Measurements from ENCODE around the gene TBC1D1. TPM values are rescaled to one million over a fixed set of nuclear protein-coding genes. Genes with fewer than 3 reads are reported as not detected.

TBC1D1 gene
- total RNA-seq, 1 experiment from 2014 or later, result 97.1 TPM

- DNase-seq (ENCODE audit: low read depth in 1 of 2, low spot score in 2 of 2), result no peak
- Histone ChIP-seq H3K4me1 (replicated peaks) (peaks cover 26% of the 10 kb centered on the region), H3K9me3 (replicated peaks) (no peaks in the 10 kb centered on the region), H3K36me3 (no peaks in the 10 kb centered on the region), H3K27me3 (replicated peaks) (no peaks in the 10 kb centered on the region), H3K4me3 (no peak overlapping the region), H3K27ac (no peak overlapping the region)
These were observed 194.2 kb downstream of the TBC1D1 start for GRCh38 chr4:38084877-38085711.

GRCh38 chr4:38085751-38086150 is 194.9 kb downstream of the TBC1D1 start:
- Histone ChIP-seq H3K4me1 (replicated peaks) (peaks cover 23% of the 10 kb centered on the region), H3K4me3 (no peak overlapping the region), H3K9me3 (replicated peaks) (no peaks in the 10 kb centered on the region), H3K27ac (no peak overlapping the region), H3K36me3 (no peaks in the 10 kb centered on the region), H3K27me3 (replicated peaks) (no peaks in the 10 kb centered on the region)
- DNase-seq (ENCODE audit: low read depth in 1 of 2, low spot score in 2 of 2), result no peak

- H3K36me3 ChIP-seq, result no peaks in the 10 kb centered on the region
- no peak for DNase-seq (ENCODE audit: low read depth in 1 of 2, low spot score in 2 of 2)
- H3K27ac ChIP-seq, result no peak overlapping the region
- H3K4me3 ChIP-seq, result no peak overlapping the region
- H3K9me3 ChIP-seq (replicated peaks), result no peaks in the 10 kb centered on the region
- H3K4me1 ChIP-seq (replicated peaks), result peaks cover 23% of the 10 kb centered on the region
- H3K27me3 ChIP-seq (replicated peaks), result no peaks in the 10 kb centered on the region
These were observed 195.4 kb downstream of the TBC1D1 start for GRCh38 chr4:38086151-38086848.

- Histone ChIP-seq H3K36me3 (no peaks in the 10 kb centered on the region), H3K27me3 (replicated peaks) (no peaks in the 10 kb centered on the region), H3K27ac (no peak overlapping the region), H3K9me3 (replicated peaks) (no peaks in the 10 kb centered on the region), H3K4me3 (no peak overlapping the region), H3K4me1 (replicated peaks) (peaks cover 18% of the 10 kb centered on the region)
- DNase-seq (ENCODE audit: low read depth in 1 of 2, low spot score in 2 of 2), result no peak
These were observed 196.0 kb downstream of the TBC1D1 start for GRCh38 chr4:38086849-38087226.

- H3K4me1 ChIP-seq (replicated peaks), result peaks cover 3% of the 10 kb centered on the region
- no peaks in the 10 kb centered on the region for H3K27me3 ChIP-seq (replicated peaks)
- DNase-seq (ENCODE audit: low read depth in 1 of 2, low spot score in 2 of 2), result no peak
- H3K27ac ChIP-seq, result no peak overlapping the region
- no peak overlapping the region for H3K4me3 ChIP-seq
- H3K36me3 ChIP-seq, result no peaks in the 10 kb centered on the region
- no peaks in the 10 kb centered on the region for H3K9me3 ChIP-seq (replicated peaks)
These were observed 197.4 kb downstream of the TBC1D1 start for GRCh38 chr4:38088321-38088720.

- H3K4me3 ChIP-seq, result no peak overlapping the region
- no peaks in the 10 kb centered on the region for H3K4me1 ChIP-seq (replicated peaks)
- H3K27me3 ChIP-seq (replicated peaks), result no peaks in the 10 kb centered on the region
- no peaks in the 10 kb centered on the region for H3K9me3 ChIP-seq (replicated peaks)
- DNase-seq (ENCODE audit: low read depth in 1 of 2, low spot score in 2 of 2), result no peak
- H3K36me3 ChIP-seq, result no peaks in the 10 kb centered on the region
- H3K27ac ChIP-seq, result no peak overlapping the region
These were observed 199.1 kb downstream of the TBC1D1 start for GRCh38 chr4:38089961-38090360.

GRCh38 chr4:38090455-38091246 is 199.8 kb downstream of the TBC1D1 start:
- H3K4me3 ChIP-seq, result no peak overlapping the region
- no peaks in the 10 kb centered on the region for H3K9me3 ChIP-seq (replicated peaks)
- no peaks in the 10 kb centered on the region for H3K27me3 ChIP-seq (replicated peaks)
- no peaks in the 10 kb centered on the region for H3K4me1 ChIP-seq (replicated peaks)
- no peak overlapping the region for H3K27ac ChIP-seq
- no peak for DNase-seq (ENCODE audit: low read depth in 1 of 2, low spot score in 2 of 2)
- no peaks in the 10 kb centered on the region for H3K36me3 ChIP-seq

GRCh38 chr4:38091636-38092035 is 200.8 kb downstream of the TBC1D1 start:
- no peaks in the 10 kb centered on the region for H3K9me3 ChIP-seq (replicated peaks)
- H3K4me3 ChIP-seq, result no peak overlapping the region
- H3K4me1 ChIP-seq (replicated peaks), result no peaks in the 10 kb centered on the region
- DNase-seq (ENCODE audit: low read depth in 1 of 2, low spot score in 2 of 2), result no peak
- no peaks in the 10 kb centered on the region for H3K36me3 ChIP-seq
- H3K27me3 ChIP-seq (replicated peaks), result no peaks in the 10 kb centered on the region
- no peak overlapping the region for H3K27ac ChIP-seq

GRCh38 chr4:38092701-38093100 is 201.8 kb downstream of the TBC1D1 start:
- H3K36me3 ChIP-seq, result no peaks in the 10 kb centered on the region
- H3K9me3 ChIP-seq (replicated peaks), result no peaks in the 10 kb centered on the region
- no peak for DNase-seq (ENCODE audit: low read depth in 1 of 2, low spot score in 2 of 2)
- no peaks in the 10 kb centered on the region for H3K4me1 ChIP-seq (replicated peaks)
- no peak overlapping the region for H3K27ac ChIP-seq
- no peak overlapping the region for H3K4me3 ChIP-seq
- no peaks in the 10 kb centered on the region for H3K27me3 ChIP-seq (replicated peaks)

- DNase-seq (ENCODE audit: low read depth in 1 of 2, low spot score in 2 of 2), result no peak
- Histone ChIP-seq H3K4me3 (no peak overlapping the region), H3K27ac (no peak overlapping the region), H3K4me1 (replicated peaks) (no peaks in the 10 kb centered on the region), H3K27me3 (replicated peaks) (no peaks in the 10 kb centered on the region), H3K9me3 (replicated peaks) (no peaks in the 10 kb centered on the region), H3K36me3 (0 out of 2 replicates have a peak, but pooled peaks cover 3% of the 10 kb centered on the region)
These were observed 203.5 kb downstream of the TBC1D1 start for GRCh38 chr4:38094419-38094818.

- Histone ChIP-seq H3K36me3 (0 out of 2 replicates have a peak, but pooled peaks cover 5% of the 10 kb centered on the region), H3K9me3 (replicated peaks) (no peaks in the 10 kb centered on the region)
These were observed 204.8 kb downstream of the TBC1D1 start for GRCh38 chr4:38095691-38096090.

GRCh38 chr4:38097818-38098217 is 206.9 kb downstream of the TBC1D1 start:
- Histone ChIP-seq H3K4me1 (replicated peaks) (no peaks in the 10 kb centered on the region), H3K36me3 (0 out of 2 replicates have a peak, but pooled peaks cover 5% of the 10 kb centered on the region), H3K9me3 (replicated peaks) (no peaks in the 10 kb centered on the region), H3K4me3 (no peak overlapping the region), H3K27me3 (replicated peaks) (no peaks in the 10 kb centered on the region), H3K27ac (no peak overlapping the region)
- DNase-seq (ENCODE audit: low read depth in 1 of 2, low spot score in 2 of 2), result no peak

More at GRCh38 chr4:38095691-38096090, 204.8 kb downstream of the TBC1D1 start:
- no peaks in the 10 kb centered on the region for H3K4me1 ChIP-seq (replicated peaks)
- DNase-seq (ENCODE audit: low read depth in 1 of 2, low spot score in 2 of 2), result no peak
- H3K27me3 ChIP-seq (replicated peaks), result no peaks in the 10 kb centered on the region
- H3K27ac ChIP-seq, result no peak overlapping the region
- no peak overlapping the region for H3K4me3 ChIP-seq

GRCh38 chr4:38099020-38099600 is 208.2 kb downstream of the TBC1D1 start:
- no peak for DNase-seq (ENCODE audit: low read depth in 1 of 2, low spot score in 2 of 2)
- Histone ChIP-seq H3K4me1 (replicated peaks) (no peaks in the 10 kb centered on the region), H3K4me3 (no peak overlapping the region), H3K9me3 (replicated peaks) (no peaks in the 10 kb centered on the region), H3K27me3 (replicated peaks) (no peaks in the 10 kb centered on the region), H3K36me3 (0 out of 2 replicates have a peak, but pooled peaks cover 5% of the 10 kb centered on the region), H3K27ac (no peak overlapping the region)

Measured in SJSA1 (cell line).